Nephron progenitor cell (in vitro differentiated cells): ENCODE measurements around the gene FKBP1A.

ENCODE experiments used
- DNase-seq: peaks from one replicate; pipeline ENCODE4 v3.0.0; 2021
- H3K27ac Mint-ChIP-seq: 2 replicates; pipeline ENCODE4 v1.8.0; 2021; ENCODE audit warnings: mild to moderate bottlenecking, moderate library complexity, mixed read lengths
- H3K27me3 Mint-ChIP-seq: 2 replicates; pipeline ENCODE4 v1.8.0; 2021; ENCODE audit warnings: mild to moderate bottlenecking, low read depth, mixed read lengths; ENCODE audit not compliant: poor library complexity
- H3K36me3 Mint-ChIP-seq: 2 replicates; pipeline ENCODE4 v1.8.0; 2021; ENCODE audit warnings: low read depth, mixed read lengths
- H3K4me1 Mint-ChIP-seq: 2 replicates; pipeline ENCODE4 v1.8.0; 2021; ENCODE audit warnings: mixed read lengths
- H3K4me3 Mint-ChIP-seq: 2 replicates; pipeline ENCODE4 v1.8.0; 2021; ENCODE audit warnings: mild to moderate bottlenecking, moderate library complexity, mixed read lengths
- H3K9me3 Mint-ChIP-seq: 2 replicates; pipeline ENCODE4 v1.8.0; 2021; ENCODE audit warnings: mild to moderate bottlenecking, moderate library complexity, mixed read lengths
- CTCF ChIP-seq: fragments of 200-600 bp; sonication (generic); IDR thresholded peaks from 2 replicates; pipeline ENCODE4 v1.5.0; 2021; ENCODE audit warnings: antibody characterized with exemption

The FKBP1A gene

DNA sequence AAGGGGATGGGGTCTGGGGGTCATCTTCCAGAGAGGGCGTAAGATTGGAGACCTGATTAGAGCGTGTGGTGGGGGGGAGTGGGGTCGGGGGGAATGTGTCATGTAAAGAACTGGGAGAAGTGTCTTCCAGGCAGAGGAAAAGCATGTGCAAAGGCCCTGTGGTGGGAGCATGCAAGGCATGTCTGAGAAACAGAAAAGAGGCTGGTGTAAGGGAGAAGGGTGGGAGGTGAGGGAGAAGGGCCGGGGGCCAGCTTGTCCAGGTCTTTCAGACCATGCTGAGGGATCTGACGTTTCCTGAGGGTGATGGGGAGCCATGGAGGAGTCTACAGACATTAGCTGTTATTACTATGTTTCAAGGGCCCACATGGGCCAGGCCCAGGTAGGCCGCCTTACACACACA lies 30.4 kb upstream of the FKBP1A start:
- no peak overlapping the region for H3K4me3 Mint-ChIP-seq
- peaks cover 28% of the 10 kb centered on the region for H3K9me3 Mint-ChIP-seq
- DNase-seq, result no peak
- H3K27ac Mint-ChIP-seq, result no peak overlapping the region
- no peak for TF ChIP-seq CTCF
- no peaks in the 10 kb centered on the region for H3K36me3 Mint-ChIP-seq
- H3K4me1 Mint-ChIP-seq, result peaks cover 27% of the 10 kb centered on the region
- no peaks in the 10 kb centered on the region for H3K27me3 Mint-ChIP-seq

DNA sequence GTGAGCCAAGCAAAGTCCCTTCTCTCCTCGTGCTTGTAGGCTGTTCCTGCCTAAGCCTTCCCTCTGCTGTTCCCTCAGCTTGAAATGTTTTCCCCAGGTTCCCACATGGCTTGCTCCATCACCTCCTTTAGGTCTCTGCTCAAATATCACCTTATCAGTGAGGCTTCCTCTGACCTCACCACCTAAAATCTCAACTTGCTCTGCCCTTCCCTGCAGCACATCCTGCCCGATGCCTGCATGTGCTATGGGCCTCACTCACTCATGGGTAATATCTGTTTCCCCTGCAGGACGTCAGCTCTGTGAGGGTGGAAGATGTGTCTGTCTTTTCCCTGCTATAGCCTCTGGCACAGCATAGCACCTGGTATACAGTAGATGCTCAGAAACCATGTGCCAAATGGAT lies 29.9 kb upstream of the FKBP1A start:
- H3K27me3 Mint-ChIP-seq, result no peaks in the 10 kb centered on the region
- no peak for TF ChIP-seq CTCF
- no peak overlapping the region for H3K27ac Mint-ChIP-seq
- H3K36me3 Mint-ChIP-seq, result no peaks in the 10 kb centered on the region
- peaks cover 23% of the 10 kb centered on the region for H3K4me1 Mint-ChIP-seq
- H3K4me3 Mint-ChIP-seq, result no peak overlapping the region
- no peak for DNase-seq
- H3K9me3 Mint-ChIP-seq, result peaks cover 28% of the 10 kb centered on the region

- TF ChIP-seq CTCF, result no peak
- Mint-ChIP-seq H3K9me3 (peaks cover 28% of the 10 kb centered on the region), H3K4me3 (no peak overlapping the region), H3K4me1 (peaks cover 12% of the 10 kb centered on the region), H3K27me3 (no peaks in the 10 kb centered on the region), H3K36me3 (no peaks in the 10 kb centered on the region), H3K27ac (no peak overlapping the region)
- no peak for DNase-seq
Observed at GRCh38 chr20:1420066-1420465, 27.2 kb upstream of the FKBP1A start.

- Mint-ChIP-seq H3K4me3 (no peak overlapping the region), H3K9me3 (peaks cover 28% of the 10 kb centered on the region), H3K27ac (peak overlapping the region; percentile 6), H3K36me3 (no peaks in the 10 kb centered on the region), H3K27me3 (no peaks in the 10 kb centered on the region), H3K4me1 (peaks cover 4% of the 10 kb centered on the region)
- no peak for TF ChIP-seq CTCF
- no peak for DNase-seq
Observed at GRCh38 chr20:1418350-1418749, 25.5 kb upstream of the FKBP1A start.

- Mint-ChIP-seq H3K4me3 (no peak overlapping the region), H3K36me3 (no peaks in the 10 kb centered on the region), H3K27me3 (no peaks in the 10 kb centered on the region), H3K27ac (no peak overlapping the region), H3K9me3 (peaks cover 28% of the 10 kb centered on the region), H3K4me1 (peaks cover 4% of the 10 kb centered on the region)
- no peak for DNase-seq
- no peak for TF ChIP-seq CTCF
Observed at GRCh38 chr20:1417790-1418189, 24.9 kb upstream of the FKBP1A start.

DNA sequence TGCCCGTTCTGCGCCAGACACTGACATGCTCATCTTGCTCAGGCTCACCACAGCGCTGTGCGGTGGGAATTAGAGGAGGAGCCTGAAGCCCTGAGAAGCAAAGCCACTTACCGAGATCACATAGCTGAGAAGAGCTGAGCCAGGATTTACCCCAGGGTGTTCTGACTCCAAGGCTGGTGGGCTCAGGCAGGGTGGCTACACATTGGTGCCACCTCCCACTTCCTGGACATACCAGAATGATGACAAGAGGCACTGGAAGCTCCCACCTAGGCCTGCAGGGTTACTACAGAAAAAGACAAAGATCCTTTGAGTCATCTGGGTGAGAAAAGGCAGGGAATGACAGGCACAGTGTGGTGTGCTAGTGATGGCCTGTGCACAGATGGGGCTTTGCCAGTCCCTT lies 24.4 kb upstream of the FKBP1A start:
- H3K4me3 Mint-ChIP-seq, result no peak overlapping the region
- peaks cover 28% of the 10 kb centered on the region for H3K9me3 Mint-ChIP-seq
- no peak for DNase-seq
- no peaks in the 10 kb centered on the region for H3K27me3 Mint-ChIP-seq
- H3K27ac Mint-ChIP-seq, result no peak overlapping the region
- H3K4me1 Mint-ChIP-seq, result peaks cover 4% of the 10 kb centered on the region
- TF ChIP-seq CTCF, result no peak
- no peaks in the 10 kb centered on the region for H3K36me3 Mint-ChIP-seq
